HEK293T (cell line): ENCODE data around the gene TRIM15.

Experiments
- CTCF ChIA-PET: fragments of 350-600 bp; formaldehyde crosslinking; extraction: SDS; loops from one replicate; lab custom pipeline; 2021; ENCODE audit warnings: antibody characterized with exemption, inconsistent platforms; lab: Yijun Ruan, JAX
- POLR2A ChIA-PET: fragments of 350-600 bp; formaldehyde crosslinking; extraction: SDS; loops from one replicate; lab custom pipeline; 2020; ENCODE audit warnings: antibody characterized with exemption, inconsistent platforms; lab: Yijun Ruan, JAX
- DNase-seq: peaks from one replicate; pipeline ENCODE4 v3.0.0; 2012; ENCODE audit warnings: mixed read lengths; ENCODE audit errors: extremely low spot score
- ARNT ChIP-seq: fragments of 450-650 bp; IDR thresholded peaks from 2 replicates; pipeline ENCODE4 v1.6.1; 2017; ENCODE audit warnings: mild to moderate bottlenecking
- BHLHE40 ChIP-seq: fragments of 450-650 bp; IDR thresholded peaks from 2 replicates; pipeline ENCODE4 v1.6.1; 2016; ENCODE audit warnings: mild to moderate bottlenecking, moderate library complexity, borderline replicate concordance
- CTBP1 ChIP-seq: fragments of 450-650 bp; IDR thresholded peaks from 2 replicates; pipeline ENCODE4 v1.6.1; 2016; ENCODE audit warnings: borderline replicate concordance
- ELF4 ChIP-seq: fragments of 450-650 bp; IDR thresholded peaks from 2 replicates; pipeline ENCODE4 v1.6.1; 2017; ENCODE audit warnings: antibody characterized with exemption
- FOXA1 ChIP-seq: fragments of 450-650 bp; IDR thresholded peaks from 2 replicates; pipeline ENCODE4 v1.6.1; 2016; ENCODE audit warnings: mild to moderate bottlenecking
- FOXK2 ChIP-seq: fragments of 450-650 bp; IDR thresholded peaks from 2 replicates; pipeline ENCODE4 v1.6.1; 2016; ENCODE audit warnings: mild to moderate bottlenecking
- FOXM1 ChIP-seq: fragments of 450-650 bp; IDR thresholded peaks from 2 replicates; pipeline ENCODE4 v1.6.1; 2017; ENCODE audit warnings: mild to moderate bottlenecking, borderline replicate concordance
- HDGF ChIP-seq: fragments of 450-650 bp; IDR thresholded peaks from 2 replicates; pipeline ENCODE4 v1.6.1; 2017; ENCODE audit warnings: antibody characterized with exemption, borderline replicate concordance
- L3MBTL2 ChIP-seq: fragments of 450-650 bp; conservative IDR thresholded peaks from 2 replicates; pipeline ENCODE4 v1.6.1; 2016; ENCODE audit warnings: mild to moderate bottlenecking
- LEF1 ChIP-seq: fragments of 450-650 bp; IDR thresholded peaks from 2 replicates; pipeline ENCODE4 v1.6.1; 2017; ENCODE audit warnings: mild to moderate bottlenecking, borderline replicate concordance
- NFRKB ChIP-seq: fragments of 450-650 bp; IDR thresholded peaks from 2 replicates; pipeline ENCODE4 v1.6.1; 2016; ENCODE audit warnings: mild to moderate bottlenecking, moderate library complexity
- SP1 ChIP-seq: fragments of 450-650 bp; IDR thresholded peaks from 2 replicates; pipeline ENCODE4 v1.6.1; 2017
- SUZ12 ChIP-seq: fragments of 450-650 bp; IDR thresholded peaks from 2 replicates; pipeline ENCODE4 v1.6.1; 2016; ENCODE audit warnings: mild to moderate bottlenecking
- TARDBP ChIP-seq: fragments of 450-650 bp; IDR thresholded peaks from 2 replicates; pipeline ENCODE4 v1.6.1; 2016
- ZNF384 ChIP-seq: fragments of 450-650 bp; IDR thresholded peaks from 2 replicates; pipeline ENCODE4 v1.6.1; 2016
- TF ChIP-seq, protein P1 (sequence below): fragments of 450-650 bp; IDR thresholded peaks from 2 replicates; pipeline ENCODE4 v1.6.1; 2016

TRIM15 gene

DNA sequence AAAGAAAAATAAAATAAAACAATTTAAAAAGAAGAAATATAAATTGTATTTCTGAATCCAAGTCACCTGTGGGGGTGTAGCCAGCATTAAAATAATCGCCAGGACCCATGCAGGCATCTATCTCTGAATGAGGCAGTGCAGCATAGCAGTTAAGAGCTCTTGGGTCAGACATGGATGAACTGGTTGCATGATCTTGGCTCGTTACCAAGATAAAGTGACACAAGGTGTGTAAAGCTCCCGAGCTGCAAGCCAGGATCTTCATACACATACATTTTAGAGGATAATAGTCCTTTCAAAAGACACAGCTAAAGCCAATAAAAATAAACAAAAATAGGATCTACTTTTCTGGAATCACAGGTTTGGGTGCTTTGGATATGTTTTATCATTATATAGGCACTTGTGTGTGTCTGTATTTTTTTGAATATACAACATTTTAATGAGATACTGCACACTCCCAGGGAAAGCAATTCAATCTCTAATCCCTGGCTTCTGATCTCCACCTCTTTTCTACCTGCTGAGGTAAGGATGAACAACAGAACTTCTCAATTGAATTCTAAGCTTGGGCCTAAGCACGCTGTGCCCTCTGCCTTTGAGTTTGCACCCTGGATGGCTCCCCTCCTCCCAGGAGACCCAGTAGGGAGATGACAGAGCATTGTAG is 11.2 kb upstream of the TRIM15 start:
- CTCF ChIA-PET: interaction anchor here (1.2 kb wide), 1 partner anchor 21 kb away, joined by 4 read pairs; no protein-coding TSS in a partner anchor
- POLR2A ChIA-PET: interaction anchor here (0.6 to 1.0 kb wide), 2 partner anchors 21 to 50 kb away, joined by 3 read pairs; no protein-coding TSS in a partner anchor
- no peak for DNase-seq
- TF ChIP-seq FOXK2: no peak
- no peak for TF ChIP-seq TARDBP
- TF ChIP-seq HDGF: no peak
- no peak for TF ChIP-seq ARNT
- no peak for TF ChIP-seq ZNF384
- no peak for TF ChIP-seq SP1
- TF ChIP-seq FOXA1: no peak
- no peak for TF ChIP-seq BHLHE40
- no peak for TF ChIP-seq ELF4
- no peak for TF ChIP-seq CTBP1
- TF ChIP-seq FOXM1: no peak
- TF ChIP-seq LEF1: no peak
- TF ChIP-seq, protein P1, sequence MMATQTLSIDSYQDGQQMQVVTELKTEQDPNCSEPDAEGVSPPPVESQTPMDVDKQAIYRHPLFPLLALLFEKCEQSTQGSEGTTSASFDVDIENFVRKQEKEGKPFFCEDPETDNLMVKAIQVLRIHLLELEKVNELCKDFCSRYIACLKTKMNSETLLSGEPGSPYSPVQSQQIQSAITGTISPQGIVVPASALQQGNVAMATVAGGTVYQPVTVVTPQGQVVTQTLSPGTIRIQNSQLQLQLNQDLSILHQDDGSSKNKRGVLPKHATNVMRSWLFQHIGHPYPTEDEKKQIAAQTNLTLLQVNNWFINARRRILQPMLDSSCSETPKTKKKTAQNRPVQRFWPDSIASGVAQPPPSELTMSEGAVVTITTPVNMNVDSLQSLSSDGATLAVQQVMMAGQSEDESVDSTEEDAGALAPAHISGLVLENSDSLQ: no peak
- TF ChIP-seq NFRKB: no peak
- TF ChIP-seq L3MBTL2: no peak
- no peak for TF ChIP-seq SUZ12

DNA sequence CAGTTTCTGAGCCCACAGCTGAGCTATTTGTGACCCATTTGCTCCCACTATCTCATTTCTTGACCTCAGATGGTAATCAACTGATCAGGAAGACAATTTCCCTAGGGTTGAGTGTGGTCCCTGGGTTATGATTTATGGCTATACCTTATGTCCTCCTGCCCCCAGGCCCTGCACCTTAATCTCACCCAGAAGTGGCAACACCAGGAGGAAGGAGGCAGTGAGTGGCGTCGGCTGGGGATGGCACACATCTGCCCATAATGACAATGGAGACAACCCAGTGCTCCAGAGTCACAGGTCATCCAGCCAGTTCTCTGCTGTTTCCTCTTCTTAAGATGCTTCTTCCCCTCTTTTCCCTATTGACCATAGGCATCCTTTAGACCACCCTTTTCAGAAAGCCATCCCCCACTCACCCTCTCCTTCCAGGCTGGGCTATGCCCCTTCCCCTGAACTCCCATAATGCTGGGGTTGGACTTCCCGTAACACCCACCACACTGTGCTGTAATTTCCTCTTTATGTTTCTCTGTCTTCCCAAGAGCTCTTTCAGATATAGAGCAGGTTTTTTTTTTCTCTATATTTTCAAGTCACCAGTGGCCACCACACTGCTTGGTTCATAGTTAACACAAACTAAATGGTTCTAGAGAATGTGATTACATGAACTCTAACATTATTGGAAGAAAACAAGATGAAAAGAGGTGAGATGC is 10.3 kb upstream of the TRIM15 start:
- ChIA-PET CTCF (interaction anchor here (1.2 kb wide), 1 partner anchor 22 kb away, joined by 4 read pairs; no protein-coding TSS in a partner anchor), POLR2A (interaction anchor here (1.0 kb wide), 1 partner anchor 17 kb away, joined by 3 read pairs; no protein-coding TSS in a partner anchor)
- no peak for TF ChIP-seq L3MBTL2
- no peak for TF ChIP-seq FOXM1
- TF ChIP-seq SP1: no peak
- TF ChIP-seq LEF1: no peak
- TF ChIP-seq CTBP1: no peak
- no peak for TF ChIP-seq ARNT
- no peak for TF ChIP-seq FOXK2
- no peak for TF ChIP-seq SUZ12
- no peak for DNase-seq

DNA sequence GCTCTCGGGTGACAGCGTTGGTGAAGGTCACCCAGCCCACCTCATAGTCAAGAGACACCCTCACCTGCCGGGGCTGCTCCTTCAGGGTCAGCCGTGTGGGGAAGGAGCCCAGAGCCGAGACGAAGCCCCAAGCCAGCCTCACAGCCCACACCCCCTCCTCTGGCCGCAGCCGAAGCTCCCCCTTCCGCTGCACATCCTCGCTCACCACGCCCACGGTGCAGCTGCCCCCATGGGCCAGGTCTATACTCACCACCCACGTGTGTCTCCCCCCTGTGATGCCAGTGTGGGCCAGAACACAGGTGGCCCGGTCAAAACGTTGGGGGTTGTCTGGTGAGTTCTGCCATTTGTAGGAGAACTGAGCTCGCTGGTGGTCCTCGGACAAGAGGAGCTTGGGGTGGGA is 9.3 kb upstream of the TRIM15 start:
- ChIA-PET CTCF (interaction anchor here (1.0 kb wide), 1 partner anchor 23 kb away, joined by 4 read pairs; no protein-coding TSS in a partner anchor), POLR2A (interaction anchor here (1.0 to 1.1 kb wide), 2 partner anchors 16 to 93 kb away, joined by 3 read pairs; partner anchors contain the start of gene POLR1H)
- no peak for DNase-seq
- TF ChIP-seq NFRKB (no peak), LEF1 (no peak), ELF4 (no peak), HDGF (no peak), ARNT (no peak), FOXM1 (no peak), CTBP1 (no peak), FOXK2 (no peak), FOXA1 (no peak), TARDBP (no peak), SUZ12 (no peak), L3MBTL2 (no peak), SP1 (no peak), ZNF384 (no peak), BHLHE40 (no peak)
- TF ChIP-seq, protein P1: no peak

DNA sequence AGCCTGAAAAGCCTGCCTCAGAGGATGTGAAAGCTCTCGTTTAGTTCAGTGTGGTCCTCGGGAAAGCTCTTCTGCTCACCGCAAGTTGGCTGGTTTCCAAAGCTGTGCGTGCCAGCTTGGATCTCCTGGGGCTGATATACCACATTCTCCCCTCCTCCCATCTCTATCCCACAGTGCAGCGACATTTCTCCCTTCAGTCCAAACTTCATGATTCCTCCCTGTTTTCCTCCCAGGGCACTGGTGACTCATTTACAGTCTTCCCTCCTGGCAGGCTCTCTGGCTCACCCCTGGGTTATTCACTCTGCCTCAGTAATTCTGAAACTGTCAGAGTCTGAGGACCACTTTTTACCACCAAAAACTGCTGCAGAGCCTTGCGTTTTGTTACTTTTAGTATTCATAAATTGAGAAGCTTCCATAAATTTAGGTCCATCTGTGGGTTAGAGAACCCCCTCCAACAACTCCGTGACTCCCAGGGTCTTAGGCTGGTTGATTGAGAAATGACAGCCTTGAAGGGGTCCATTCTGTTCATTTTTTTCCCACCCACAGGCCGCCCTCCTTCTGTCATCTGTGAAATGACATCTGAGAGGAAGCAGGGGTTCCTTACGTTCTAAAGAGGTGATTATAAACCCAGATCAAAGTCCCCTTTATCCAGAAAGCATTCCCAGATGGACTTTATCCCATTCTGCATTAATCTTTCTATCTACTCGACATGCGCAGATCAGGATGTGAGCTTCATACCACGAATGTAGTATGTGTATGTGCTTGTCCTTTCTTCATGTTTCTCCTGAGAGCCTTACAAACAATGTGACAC is 8.4 kb upstream of the TRIM15 start:
- ChIA-PET POLR2A (interaction anchor here (0.6 to 1.1 kb wide), 3 partner anchors 53 to 94 kb away, joined by 3 read pairs; partner anchors contain the start of genes POLR1H and PPP1R11), CTCF (interaction anchor here (1.0 to 1.5 kb wide), 2 partner anchors 24 to 29 kb away, joined by 3 to 4 read pairs; no protein-coding TSS in a partner anchor)
- no peak for DNase-seq
- TF ChIP-seq FOXK2: no peak
- no peak for TF ChIP-seq FOXM1
- TF ChIP-seq, protein P1: no peak
- TF ChIP-seq TARDBP: no peak
- no peak for TF ChIP-seq CTBP1

DNA sequence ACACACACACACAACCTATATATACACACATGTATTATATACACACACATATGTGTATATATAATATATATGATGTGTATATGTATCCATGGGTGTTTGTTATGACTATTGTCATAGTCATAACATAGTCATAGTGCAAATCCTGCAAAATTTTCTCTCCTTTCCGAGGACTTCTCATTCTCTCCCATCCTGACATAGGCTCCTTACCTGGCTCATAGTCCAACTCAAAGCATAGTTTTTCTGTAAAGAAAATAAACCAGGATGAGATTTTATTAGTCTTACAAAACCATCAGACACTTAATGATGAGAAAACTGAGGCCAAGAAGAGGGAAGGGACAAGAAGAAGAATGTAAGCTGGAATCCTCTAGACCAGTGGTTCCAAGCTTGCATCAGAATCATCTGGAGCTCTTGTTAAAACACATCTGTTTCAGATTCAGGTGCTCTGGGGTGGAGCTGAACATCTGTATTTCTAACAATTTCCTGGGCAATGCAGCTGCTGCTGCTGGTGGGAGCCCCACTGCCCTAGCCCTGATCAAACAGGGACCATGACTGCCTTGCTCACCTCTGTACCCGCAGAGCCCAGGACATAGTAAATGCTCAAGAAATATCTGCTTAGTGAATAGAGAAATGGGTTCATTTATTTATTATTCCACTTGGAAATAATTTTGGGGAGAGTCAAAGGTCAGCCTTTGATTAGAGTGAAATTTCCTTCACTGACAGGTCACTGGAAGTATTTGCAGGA is 7.7 kb upstream of the TRIM15 start:
- POLR2A ChIA-PET: interaction anchor here (0.6 to 1.0 kb wide), 2 partner anchors 54 to 89 kb away, joined by 3 read pairs; partner anchors contain the start of gene PPP1R11

More for the DNA sequence above, 7.7 kb upstream of the TRIM15 start:
- CTCF ChIA-PET: interaction anchor here (1.5 kb wide), 1 partner anchor 30 kb away, joined by 3 read pairs; no protein-coding TSS in a partner anchor
- no peak for DNase-seq
- TF ChIP-seq ZNF384: no peak
- TF ChIP-seq FOXM1: no peak
- TF ChIP-seq FOXK2: no peak
- TF ChIP-seq HDGF: no peak
- no peak for TF ChIP-seq ARNT
- TF ChIP-seq NFRKB: no peak
- TF ChIP-seq CTBP1: no peak
- TF ChIP-seq BHLHE40: no peak
- no peak for TF ChIP-seq L3MBTL2
- TF ChIP-seq FOXA1: no peak
- no peak for TF ChIP-seq SP1
- TF ChIP-seq, protein P1: no peak
- TF ChIP-seq LEF1: no peak
- TF ChIP-seq TARDBP: no peak
- no peak for TF ChIP-seq SUZ12
- no peak for TF ChIP-seq ELF4
